Spleen (tissue), 11 donors: ENCODE data around the gene LRIG1. TPM values are rescaled to one million over a fixed set of nuclear protein-coding genes. Genes with fewer than 3 reads are reported as not detected.

Experiments used
- DNase-seq: peaks from one replicate; pipeline ENCODE4 v3.0.0-alpha.2; 2020
- H3K27ac ChIP-seq, 8 donors: fragments of 200-600 bp; sonication (generic) in 7 of 8; 1 replicate in 4 of 8; 2 replicates in 4 of 8; pipeline versions ENCODE4 v1.5.0 to v1.8.0; 2016 to 2021; ENCODE audit warnings: inconsistent platforms in 4 of 8, mild to moderate bottlenecking in 4 of 8, moderate library complexity in 1 of 8
- H3K27me3 ChIP-seq, 7 donors: fragments of 200-600 bp; sonication (generic) in 6 of 7; replicated peaks in 1 of 7; 1 replicate in 4 of 7; 2 replicates in 3 of 7; pipeline versions ENCODE4 v1.5.0 to v1.8.0; 2016 to 2021; ENCODE audit warnings: inconsistent platforms in 3 of 7, mild to moderate bottlenecking in 1 of 7
- H3K36me3 ChIP-seq, 6 donors: fragments of 200-600 bp; sonication (generic) in 5 of 6; 1 replicate in 4 of 6; 2 replicates in 2 of 6; pipeline versions ENCODE4 v1.5.0 to v1.8.0; 2016 to 2021; ENCODE audit warnings: inconsistent platforms in 2 of 6
- H3K4me1 ChIP-seq, 6 donors: fragments of 200-600 bp; sonication (generic) in 5 of 6; 1 replicate in 3 of 6; 2 replicates in 3 of 6; pipeline versions ENCODE4 v1.5.0 to v1.8.0; 2016 to 2021; ENCODE audit warnings: inconsistent platforms in 3 of 6
- H3K4me3 ChIP-seq, 8 donors: fragments of 200-600 bp; sonication (generic) in 7 of 8; 1 replicate in 4 of 8; 2 replicates in 4 of 8; pipeline versions ENCODE4 v1.5.0 to v1.8.0; 2016 to 2021; ENCODE audit warnings: inconsistent platforms in 4 of 8, mild to moderate bottlenecking in 4 of 8, moderate library complexity in 2 of 8
- H3K9me3 ChIP-seq, 8 donors: fragments of 200-600 bp; sonication (generic) in 7 of 8; 1 replicate in 4 of 8; 2 replicates in 4 of 8; pipeline versions ENCODE4 v1.5.0 to v1.8.0; 2016 to 2021; ENCODE audit warnings: inconsistent platforms in 4 of 8
- POLR2A ChIP-seq, 3 donors: fragments of 450-650 bp; IDR thresholded peaks; one replicate each; pipeline ENCODE4 v1.5.1; 2017; ENCODE audit warnings: antibody characterized with exemption in 3 of 3, mild to moderate bottlenecking in 1 of 3
- POLR2AphosphoS5 ChIP-seq, 3 donors: sonication (generic); formaldehyde crosslinking; IDR thresholded peaks; one replicate each; pipeline ENCODE4 v1.5.1; 2017; ENCODE audit warnings: antibody characterized with exemption in 3 of 3
- WGBS, 5 donors: extraction: QIAGEN DNeasy Blood & Tissue Kit in 3 of 5; methylation state at CpG; one replicate each; pipeline versions ENCODE4 v1.1.5 to v1.1.7; 2013 to 2018; 5-methylcytosine and 5-hydroxymethylcytosine counted together
- intact Hi-C: fragments of 100-400 bp; cut with DNase I; formaldehyde crosslinking; loops from one replicate; pipeline ENCODE4 v1.15.0; 2023; ENCODE audit warnings: low total_unique reads
- polyA plus RNA-seq, 3 donors: library from polyadenylated mRNA; stranded (reverse); fragments of 200-250 nt; gene quantifications; one replicate each; pipeline ENCODE4 v1.2.1, GENCODE V29; 2013
- total RNA-seq, 7 donors: library from RNA; depleted of rRNA in 3 of 7; stranded (reverse); fragments of >200 nt in 3 of 7; fragmentation: NEBNext Ultra II Directional in 4 of 7; extraction: Animal tissue kit (Norgen Biotek cat#: 25700) in 4 of 7; gene quantifications; one replicate each; pipeline versions ENCODE4 v1.1.0 to v1.2.1, GENCODE V29; 2016 to 2021
- TF ChIP-seq, protein P1 (sequence below), 11 experiments: fragments of 200-600 bp in 7 of 11; fragments of 450-650 bp in 4 of 11; sonication (generic) in 4 of 11; IDR thresholded peaks in 8 of 11; conservative IDR thresholded peaks in 3 of 11; 1 replicate in 7 of 11; 2 replicates in 4 of 11; pipeline versions ENCODE4 v1.4.0 to v1.8.0; 2016 to 2021; ENCODE audit warnings: antibody characterized with exemption in 11 of 11, inconsistent platforms in 4 of 11, mild to moderate bottlenecking in 1 of 11
- donor health status: healthy with polysubstance abuse.
- donor health status: DM: no; HTN: no; CAD: no; lungs with moderate emphysema.
- donor health status: DM: no; HTN: no; CAD: no.
- donor health status: Bipolar disorder and iron deficiency.
- donor health status: healthy.
- donor health status: DM: no; HTN: no; CAD: no.
- donor health status: DM: yes; HTN: yes; CAD: no.

The LRIG1 gene
- total and polyA plus RNA-seq, 10 donors, result 5.9 to 19.7 (median 11.9) TPM

DNA sequence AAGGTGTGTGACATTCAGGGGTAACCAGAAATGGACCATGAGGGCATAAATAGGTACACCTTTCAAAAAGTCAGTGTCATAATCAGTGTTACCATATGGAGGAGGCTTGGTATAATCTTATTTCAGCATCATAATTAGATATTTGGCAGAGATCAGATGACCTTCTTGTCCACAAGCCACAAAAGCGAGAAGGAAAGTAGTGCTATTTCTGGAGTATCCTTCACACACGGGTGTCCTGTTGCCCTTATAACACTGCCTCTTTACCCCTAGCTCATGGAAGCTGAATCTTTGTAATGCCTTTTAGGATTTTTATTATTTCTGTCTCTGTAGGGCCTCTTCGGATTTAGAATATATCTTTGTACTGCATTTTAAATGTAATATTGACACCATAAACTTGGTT lies 132.8 kb downstream of the LRIG1 start:
- no peak for DNase-seq
- no peak overlapping the region for H3K27ac ChIP-seq
- H3K36me3 ChIP-seq, result peaks cover 0 to 36% (median 0%) of the 10 kb centered on the region in 6 donors
- H3K4me3 ChIP-seq, result no peak overlapping the region
- no peaks in the 10 kb centered on the region for H3K27me3 ChIP-seq
- no peaks in the 10 kb centered on the region for H3K9me3 ChIP-seq
- intact Hi-C loops, result no loop called here
- TF ChIP-seq POLR2AphosphoS5 (IDR thresholded peaks at IDR 0.05) (no peak), POLR2A (IDR thresholded peaks at IDR 0.05) (no peak)
- TF ChIP-seq, protein P1, sequence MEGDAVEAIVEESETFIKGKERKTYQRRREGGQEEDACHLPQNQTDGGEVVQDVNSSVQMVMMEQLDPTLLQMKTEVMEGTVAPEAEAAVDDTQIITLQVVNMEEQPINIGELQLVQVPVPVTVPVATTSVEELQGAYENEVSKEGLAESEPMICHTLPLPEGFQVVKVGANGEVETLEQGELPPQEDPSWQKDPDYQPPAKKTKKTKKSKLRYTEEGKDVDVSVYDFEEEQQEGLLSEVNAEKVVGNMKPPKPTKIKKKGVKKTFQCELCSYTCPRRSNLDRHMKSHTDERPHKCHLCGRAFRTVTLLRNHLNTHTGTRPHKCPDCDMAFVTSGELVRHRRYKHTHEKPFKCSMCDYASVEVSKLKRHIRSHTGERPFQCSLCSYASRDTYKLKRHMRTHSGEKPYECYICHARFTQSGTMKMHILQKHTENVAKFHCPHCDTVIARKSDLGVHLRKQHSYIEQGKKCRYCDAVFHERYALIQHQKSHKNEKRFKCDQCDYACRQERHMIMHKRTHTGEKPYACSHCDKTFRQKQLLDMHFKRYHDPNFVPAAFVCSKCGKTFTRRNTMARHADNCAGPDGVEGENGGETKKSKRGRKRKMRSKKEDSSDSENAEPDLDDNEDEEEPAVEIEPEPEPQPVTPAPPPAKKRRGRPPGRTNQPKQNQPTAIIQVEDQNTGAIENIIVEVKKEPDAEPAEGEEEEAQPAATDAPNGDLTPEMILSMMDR (IDR thresholded peaks at IDR 0.05 in 8 of 11, conservative IDR thresholded peaks at IDR 0.05 in 3 of 11), result no peak
- H3K4me1 ChIP-seq, result no peaks in the 10 kb centered on the region
- 80 to 87% (median 82%) methylated on average over 3 of the region's 3 CpGs for WGBS, 5 donors

DNA sequence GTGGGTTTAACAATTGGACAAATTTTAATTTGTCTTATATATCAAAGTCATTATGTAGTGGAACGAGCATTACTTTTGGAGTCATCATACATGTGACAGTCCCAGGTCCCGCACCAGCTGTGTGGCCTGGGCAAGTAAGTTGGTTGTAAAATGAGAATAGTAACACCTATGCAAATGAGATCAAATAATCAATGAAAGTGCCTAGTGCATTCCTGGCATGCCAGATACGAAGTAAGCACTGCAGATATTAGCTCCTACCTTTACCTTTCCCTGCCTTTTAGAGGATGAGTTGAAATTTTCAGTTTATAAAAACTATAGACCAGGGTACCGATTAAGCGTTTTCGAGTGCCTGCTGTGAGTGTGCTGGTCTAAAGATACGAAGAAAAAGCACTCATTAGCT lies 134.1 kb downstream of the LRIG1 start:
- no peaks in the 10 kb centered on the region for H3K27me3 ChIP-seq
- H3K4me3 ChIP-seq, result no peak overlapping the region
- no peak overlapping the region for H3K27ac ChIP-seq
- H3K9me3 ChIP-seq, result no peaks in the 10 kb centered on the region
- intact Hi-C loops, result no loop called here
- no peaks in the 10 kb centered on the region for H3K4me1 ChIP-seq
- 95 to 98% (median 97%) methylated on average over 7 of the region's 7 CpGs for WGBS, 5 donors
- TF ChIP-seq POLR2A (IDR thresholded peaks at IDR 0.05) (no peak), POLR2AphosphoS5 (IDR thresholded peaks at IDR 0.05) (no peak)
- TF ChIP-seq, protein P1 (IDR thresholded peaks at IDR 0.05 in 8 of 11, conservative IDR thresholded peaks at IDR 0.05 in 3 of 11), result no peak
- no peak for DNase-seq
- H3K36me3 ChIP-seq, result peaks cover 0 to 27% (median 0%) of the 10 kb centered on the region in 6 donors

DNA sequence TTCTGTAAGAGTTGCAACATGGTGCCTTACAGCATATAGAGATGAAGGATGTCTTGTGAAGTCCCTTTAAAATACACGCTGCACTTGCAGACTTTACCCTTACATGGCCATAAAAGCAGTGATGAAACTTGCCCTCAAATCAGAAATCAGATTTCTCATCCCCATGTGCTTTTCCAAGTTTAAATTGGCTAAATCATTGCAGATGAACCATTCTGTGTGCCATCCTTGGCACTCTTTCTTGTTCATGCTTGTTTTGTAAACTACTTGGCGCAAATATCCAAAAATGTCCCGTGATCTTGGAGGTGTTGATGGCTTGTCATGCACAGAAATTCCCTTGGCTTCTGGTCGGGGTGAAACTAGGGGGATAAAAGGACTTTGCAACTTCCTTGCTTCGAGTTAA lies 135.7 kb downstream of the LRIG1 start:
- 88 to 95% (median 92%) methylated on average over 5 of the region's 5 CpGs for WGBS, 5 donors
- no peaks in the 10 kb centered on the region for H3K9me3 ChIP-seq

DNA sequence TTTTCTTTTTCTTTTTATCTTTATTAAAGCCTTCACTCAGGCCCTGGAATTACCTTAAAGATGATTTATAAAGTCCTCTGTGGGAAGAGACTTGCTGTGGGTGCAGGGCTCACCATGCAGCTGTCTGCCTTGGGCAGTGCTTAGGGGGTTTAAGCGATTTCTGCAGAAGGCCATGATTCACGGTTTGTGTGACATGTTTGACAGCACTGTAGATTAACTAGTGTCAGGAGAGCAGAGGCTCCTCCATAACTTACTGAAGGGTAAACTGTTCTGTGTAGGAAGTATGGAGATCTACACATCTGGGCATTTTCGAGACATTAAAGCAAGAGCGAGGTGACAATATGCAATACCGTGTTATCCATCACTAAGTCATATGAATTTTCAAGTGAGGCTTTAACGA lies 137.7 kb downstream of the LRIG1 start:
- no peak for DNase-seq
- H3K27ac ChIP-seq, result no peak overlapping the region
- peaks cover 0 to under 1% (median 0%) of the 10 kb centered on the region in 6 donors for H3K36me3 ChIP-seq
- H3K27me3 ChIP-seq, result no peaks in the 10 kb centered on the region
- no peaks in the 10 kb centered on the region for H3K9me3 ChIP-seq
- 85 to 97% (median 95%) methylated on average over 6 of the region's 6 CpGs for WGBS, 5 donors
- TF ChIP-seq POLR2AphosphoS5 (IDR thresholded peaks at IDR 0.05), result no peak
- no peak for TF ChIP-seq POLR2A (IDR thresholded peaks at IDR 0.05)
- TF ChIP-seq, protein P1 (IDR thresholded peaks at IDR 0.05 in 8 of 11, conservative IDR thresholded peaks at IDR 0.05 in 3 of 11), result no peak
- H3K4me3 ChIP-seq, result no peak overlapping the region
- intact Hi-C loops, result no loop called here
- H3K4me1 ChIP-seq, result no peaks in the 10 kb centered on the region

More for the DNA sequence above, 135.7 kb downstream of the LRIG1 start:
- TF ChIP-seq, protein P1 (IDR thresholded peaks at IDR 0.05 in 8 of 11, conservative IDR thresholded peaks at IDR 0.05 in 3 of 11), result no peak
- Histone ChIP-seq H3K4me1 (no peaks in the 10 kb centered on the region), H3K27ac (no peak overlapping the region), H3K27me3 (no peaks in the 10 kb centered on the region), H3K36me3 (peaks cover 0 to 15% (median 0%) of the 10 kb centered on the region in 6 donors), H3K4me3 (no peak overlapping the region)
- no peak for DNase-seq
- intact Hi-C loops, result no loop called here
